Cardiac septum (tissue), 1 donor: ENCODE measurements around the gene COG1. TPM values are rescaled to one million over a fixed set of nuclear protein-coding genes. Genes with fewer than 3 reads are reported as not detected.
A peak's percentile ranks its signal among the peaks of the same experiment; 100 is the strongest.

Experiments used
- DNase-seq: peaks from one replicate; pipeline ENCODE4 v3.0.0-alpha.2; 2020; ENCODE audit warnings: low spot score
- intact Hi-C: fragments of 100-400 bp; cut with DNase I; formaldehyde crosslinking; loops from one replicate; pipeline ENCODE4 v1.14.0; 2022
- total RNA-seq: library from RNA; stranded (reverse); fragmentation: NEBNext Ultra II Directional; extraction: Animal tissue kit (Norgen Biotek cat#: 25700); gene quantifications from one replicate; pipeline ENCODE4 v1.2.1, GENCODE V29; 2021
- donor health status: DM: no; HTN: no; CAD: no.

COG1 gene
- total RNA-seq, 1 donor from 2014 or later = 48.5 TPM

GRCh38 chr17:73192206-73192893 is 505 bp upstream of the COG1 start:
- intact Hi-C loops = loop anchor here (2.0 to 5.0 kb wide), 2 partner anchors 38 to 175 kb away; no protein-coding TSS in a partner anchor
- DNase-seq = peak; percentile 81

GRCh38 chr17:73194514-73195222 is 1.8 kb downstream of the COG1 start:
- intact Hi-C loops = loop anchor here (5.0 kb wide), 1 partner anchor 173 kb away; no protein-coding TSS in a partner anchor

GRCh38 chr17:73196500-73196899 is 3.6 kb downstream of the COG1 start:
- DNase-seq = no peak
- intact Hi-C loops = no loop called here

More at GRCh38 chr17:73194514-73195222, 1.8 kb downstream of the COG1 start:
- no peak for DNase-seq

GRCh38 chr17:73197161-73197560 is 4.3 kb downstream of the COG1 start:
- no peak for DNase-seq
- intact Hi-C loops = no loop called here

- intact Hi-C loops = no loop called here
- no peak for DNase-seq
Observed at GRCh38 chr17:73198201-73198929, 5.5 kb downstream of the COG1 start.

GRCh38 chr17:73198930-73199260 is 6.0 kb downstream of the COG1 start:
- DNase-seq = no peak
- intact Hi-C loops = no loop called here

GRCh38 chr17:73199751-73200317 is 7.0 kb downstream of the COG1 start:
- DNase-seq = no peak
- intact Hi-C loops = no loop called here

- intact Hi-C loops = no loop called here
- DNase-seq = no peak
Observed at GRCh38 chr17:73200476-73200875, 7.6 kb downstream of the COG1 start.

- intact Hi-C loops = no loop called here
- no peak for DNase-seq
Observed at GRCh38 chr17:73201215-73202069, 8.6 kb downstream of the COG1 start.

GRCh38 chr17:73203135-73203787 is 10.4 kb downstream of the COG1 start:
- intact Hi-C loops = no loop called here

GRCh38 chr17:73203788-73204479 is 11.1 kb downstream of the COG1 start:
- intact Hi-C loops = no loop called here
- no peak for DNase-seq

More at GRCh38 chr17:73203135-73203787, 10.4 kb downstream of the COG1 start:
- DNase-seq = no peak

- no peak for DNase-seq
Observed at GRCh38 chr17:73205459-73205961, 12.7 kb downstream of the COG1 start.

GRCh38 chr17:73208139-73208827 is 15.4 kb downstream of the COG1 start:
- DNase-seq = no peak
- intact Hi-C loops = no loop called here

More at GRCh38 chr17:73205459-73205961, 12.7 kb downstream of the COG1 start:
- intact Hi-C loops = no loop called here

- DNase-seq = no peak
Observed at GRCh38 chr17:73209436-73209835, 16.6 kb downstream of the COG1 start.

GRCh38 chr17:73210002-73210678 is 17.3 kb downstream of the COG1 start:
- no peak for DNase-seq
- intact Hi-C loops = no loop called here

More at GRCh38 chr17:73209436-73209835, 16.6 kb downstream of the COG1 start:
- intact Hi-C loops = no loop called here

GRCh38 chr17:73211745-73212144 is 18.9 kb downstream of the COG1 start:
- DNase-seq = no peak
- intact Hi-C loops = no loop called here

- DNase-seq = no peak
- intact Hi-C loops = no loop called here
Observed at GRCh38 chr17:73214008-73214407, 21.2 kb downstream of the COG1 start.
